CD4-positive, alpha-beta T cell treated with Interleukin-4 for 4 hours (primary cell): ENCODE data around the gene XXYLT1.

ENCODE experiments used
- DNase-seq: peaks from one replicate; pipeline ENCODE4 v3.0.0-alpha.2; 2020

The XXYLT1 gene

GRCh38 chr3:195071916-195072820, 198.8 kb downstream of the XXYLT1 start:
- no peak for DNase-seq

DNA sequence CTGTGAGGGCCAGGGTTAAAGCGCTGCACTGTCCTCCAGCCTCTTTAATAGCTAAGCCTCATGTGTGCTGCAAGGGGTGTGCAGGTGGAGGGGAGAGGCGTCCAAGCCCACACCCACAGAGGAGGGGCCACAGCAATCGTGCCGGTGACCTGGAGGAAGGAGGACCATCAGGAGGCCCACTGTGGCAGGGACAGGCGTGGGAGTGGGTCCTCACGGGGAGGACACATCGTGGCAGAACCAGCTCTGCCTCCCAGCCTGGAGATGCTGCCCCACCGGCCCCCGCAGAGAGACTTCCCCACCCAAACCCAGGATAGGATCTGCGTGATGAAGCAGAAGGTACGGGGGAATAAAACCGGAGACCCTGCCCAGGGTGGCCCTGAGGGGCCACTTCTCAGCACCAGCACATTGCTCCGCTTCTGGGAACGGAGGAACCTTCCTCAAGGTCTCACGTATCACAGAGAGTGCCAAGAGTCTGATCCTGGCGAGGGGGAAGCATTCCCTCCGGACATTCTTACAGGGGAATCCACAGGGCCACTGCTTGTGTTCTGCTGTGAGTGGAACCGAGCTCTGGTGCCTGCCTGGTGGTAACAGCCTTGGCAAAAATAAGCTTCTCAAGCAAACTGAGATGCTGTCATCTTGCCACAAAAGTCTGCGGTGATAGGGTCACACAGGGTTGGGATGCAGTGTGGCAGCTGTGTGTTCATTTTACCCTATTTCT, 199.8 kb downstream of the XXYLT1 start:
- no peak for DNase-seq

DNA sequence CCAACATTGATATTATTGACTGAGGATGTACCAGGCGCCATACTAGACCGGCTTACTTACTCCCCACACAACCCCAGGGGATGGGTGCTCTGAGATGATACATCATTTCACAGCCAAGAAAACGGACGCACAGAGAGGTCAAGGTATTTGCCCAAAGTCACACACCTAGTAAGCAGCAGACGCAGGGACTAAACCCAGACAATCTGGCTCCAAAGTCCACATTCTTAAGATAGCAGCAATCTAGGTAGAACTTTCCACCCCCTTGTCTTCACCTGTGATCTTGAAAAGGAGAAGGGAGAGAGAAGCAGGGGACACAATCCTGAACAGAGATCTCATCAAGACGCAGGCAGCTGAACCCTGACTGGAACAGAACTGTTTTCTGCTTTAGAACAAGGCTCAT, 200.6 kb downstream of the XXYLT1 start:
- DNase-seq = no peak

GRCh38 chr3:195069501-195070251, 201.3 kb downstream of the XXYLT1 start:
- DNase-seq = no peak

GRCh38 chr3:195068084-195069080, 202.6 kb downstream of the XXYLT1 start:
- DNase-seq = no peak

GRCh38 chr3:195066441-195066841, 204.5 kb downstream of the XXYLT1 start:
- no peak for DNase-seq

DNA sequence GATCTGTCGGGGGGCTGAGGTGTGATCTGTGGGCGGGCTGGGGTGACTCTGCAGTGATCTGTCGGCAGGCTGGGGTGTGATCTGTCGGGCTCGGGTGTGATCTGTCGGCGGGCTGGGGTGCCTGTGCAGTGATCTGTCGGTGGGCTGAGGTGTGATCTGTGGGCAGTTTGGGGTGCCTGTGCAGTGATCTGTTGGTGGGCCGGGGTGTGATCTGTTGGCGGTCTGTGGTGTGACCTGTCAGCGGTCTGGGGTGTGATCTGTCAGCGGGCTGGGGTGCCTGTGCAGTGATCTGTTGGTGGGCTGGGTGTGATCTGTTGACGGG, 205.1 kb downstream of the XXYLT1 start:
- DNase-seq = no peak

DNA sequence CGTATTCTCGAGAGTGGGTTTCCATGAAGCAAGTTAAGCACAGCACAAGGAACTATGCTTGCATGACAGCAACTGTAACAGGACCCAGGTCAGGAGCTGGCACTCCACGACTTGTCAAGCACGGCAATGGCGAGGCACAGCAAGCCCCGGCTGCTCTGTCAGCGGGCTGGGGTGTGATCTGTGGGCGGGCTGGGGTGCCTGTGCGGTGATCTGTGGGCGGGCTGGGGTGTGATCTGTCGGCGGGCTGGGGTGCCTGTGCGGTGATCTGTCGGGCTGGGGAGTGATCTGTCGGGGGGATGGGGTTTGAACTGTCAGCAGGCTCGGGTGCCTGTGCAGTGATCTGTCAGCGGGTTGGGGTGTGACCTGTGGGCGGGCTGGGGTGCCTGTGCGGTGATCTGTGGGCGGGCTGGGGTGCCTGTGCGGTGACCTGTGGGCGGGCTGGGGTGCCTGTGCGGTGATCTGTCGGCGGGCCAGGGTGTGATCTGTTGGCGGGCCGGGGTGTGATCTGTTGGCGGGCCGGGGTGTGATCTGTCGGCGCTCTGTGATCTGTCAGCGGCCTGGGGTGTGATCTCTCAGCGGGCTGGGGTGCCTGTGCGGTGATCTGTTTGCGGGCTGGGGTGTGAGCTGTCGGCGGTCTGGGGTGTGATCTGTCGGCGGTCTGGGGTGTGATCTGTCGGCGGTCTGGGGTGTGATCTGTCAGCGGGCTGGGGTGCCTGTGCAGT, 205.7 kb downstream of the XXYLT1 start:
- no peak for DNase-seq

GRCh38 chr3:195064300-195064931, 206.5 kb downstream of the XXYLT1 start:
- no peak for DNase-seq

DNA sequence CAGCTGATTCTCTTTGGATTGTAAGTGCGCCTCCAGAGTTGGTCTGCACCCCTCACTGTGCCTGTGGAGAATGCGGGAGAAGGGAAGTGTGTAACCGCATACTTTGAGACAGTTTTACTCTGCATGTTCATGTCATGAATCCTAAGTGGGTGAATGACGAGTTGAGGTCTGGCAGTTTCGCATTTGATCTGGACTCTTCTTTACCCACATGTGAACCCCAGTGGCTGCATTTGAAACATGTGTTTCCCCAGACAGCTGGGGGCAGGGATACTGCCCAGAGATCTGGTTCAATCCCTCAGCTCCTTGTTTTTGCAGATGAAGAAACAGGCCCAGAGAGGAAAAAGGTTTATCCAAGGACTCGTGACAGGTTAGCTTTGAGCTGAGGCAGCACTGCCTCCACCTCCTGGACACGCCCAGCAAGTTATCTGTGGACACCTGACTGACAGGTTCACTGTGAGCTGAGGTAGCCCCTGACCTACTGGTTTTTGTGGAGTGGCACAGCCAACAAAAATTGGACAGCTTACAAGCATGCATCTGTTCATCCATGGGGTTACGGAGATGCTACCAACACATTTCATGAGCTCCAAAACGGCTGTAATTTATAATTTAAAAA, 207.3 kb downstream of the XXYLT1 start:
- no peak for DNase-seq

DNA sequence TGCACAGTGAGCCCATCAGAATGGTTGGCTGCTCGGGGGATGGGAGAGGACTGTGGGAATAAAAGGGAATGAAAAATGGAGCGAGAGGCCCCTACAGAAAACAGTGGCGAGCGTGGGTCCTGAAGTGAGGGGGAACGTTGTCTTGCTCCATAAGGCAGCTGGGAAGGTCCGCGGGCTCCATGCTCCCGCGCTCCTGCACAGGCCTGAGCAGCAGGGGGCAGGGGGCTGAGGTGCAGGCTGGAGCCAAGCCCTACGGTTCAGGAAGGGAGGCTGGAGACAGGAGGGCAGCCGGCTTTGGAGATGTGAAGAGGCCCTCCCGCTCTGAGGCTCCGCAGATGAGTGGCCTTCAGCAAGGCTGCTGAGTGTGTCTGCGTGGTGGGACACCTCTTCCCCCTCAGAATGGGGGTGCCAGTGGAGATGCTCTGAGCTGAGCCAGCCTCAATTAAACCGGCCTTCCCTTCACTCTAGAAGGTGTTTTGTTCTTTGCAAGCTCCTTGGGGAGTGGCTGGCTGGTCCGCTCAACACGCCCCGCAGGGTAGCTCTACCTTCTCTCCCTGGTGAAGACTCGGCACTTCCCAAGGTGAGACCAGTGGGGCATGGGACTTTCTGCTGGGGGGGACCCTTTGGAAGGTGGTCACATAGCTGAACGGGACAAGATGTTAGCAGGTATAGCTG, 208.0 kb downstream of the XXYLT1 start:
- DNase-seq = no peak

DNA sequence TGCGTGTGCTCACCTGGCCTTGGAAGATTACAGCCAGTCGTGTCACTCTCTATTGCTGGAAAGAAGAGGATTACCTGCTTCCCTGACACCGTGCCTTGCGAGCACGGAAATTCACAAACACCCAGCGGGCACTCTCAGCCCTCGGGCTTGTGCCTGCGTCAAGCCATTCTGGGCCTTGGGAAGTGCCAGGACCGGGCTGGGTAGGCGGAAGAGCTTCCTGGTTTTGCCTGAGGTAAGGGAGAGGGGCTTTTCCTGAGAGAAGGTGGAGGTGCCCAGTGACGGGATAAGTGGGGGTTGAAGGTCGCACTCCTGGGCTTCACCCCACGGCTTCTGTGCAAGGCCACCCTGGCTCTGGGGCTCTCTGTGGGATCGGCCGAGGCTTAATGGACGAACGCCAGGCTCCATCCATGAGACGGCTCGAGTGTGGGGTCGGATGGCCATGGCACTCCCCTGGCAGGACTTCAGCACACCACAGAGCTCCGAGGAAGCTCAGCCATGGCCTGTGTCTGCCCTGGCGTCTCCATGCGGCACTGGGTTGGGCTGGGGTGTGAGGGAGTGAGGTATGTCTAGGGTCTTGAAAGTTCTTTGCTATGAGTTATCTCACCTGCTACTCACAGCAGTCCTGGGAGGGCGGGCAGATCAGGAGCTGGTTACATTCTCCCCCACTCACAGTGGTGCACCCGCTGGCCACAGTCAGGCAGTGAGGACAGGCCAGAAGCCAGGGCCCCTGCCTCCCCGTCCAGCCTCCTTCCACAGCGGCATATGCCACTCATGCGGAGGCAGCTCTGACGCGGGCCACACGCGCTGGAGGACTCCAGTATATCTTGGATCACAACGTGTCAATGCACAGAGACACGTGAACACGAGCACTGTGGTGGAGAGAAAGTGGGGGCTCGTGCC, 209.0 kb downstream of the XXYLT1 start:
- no peak for DNase-seq

DNA sequence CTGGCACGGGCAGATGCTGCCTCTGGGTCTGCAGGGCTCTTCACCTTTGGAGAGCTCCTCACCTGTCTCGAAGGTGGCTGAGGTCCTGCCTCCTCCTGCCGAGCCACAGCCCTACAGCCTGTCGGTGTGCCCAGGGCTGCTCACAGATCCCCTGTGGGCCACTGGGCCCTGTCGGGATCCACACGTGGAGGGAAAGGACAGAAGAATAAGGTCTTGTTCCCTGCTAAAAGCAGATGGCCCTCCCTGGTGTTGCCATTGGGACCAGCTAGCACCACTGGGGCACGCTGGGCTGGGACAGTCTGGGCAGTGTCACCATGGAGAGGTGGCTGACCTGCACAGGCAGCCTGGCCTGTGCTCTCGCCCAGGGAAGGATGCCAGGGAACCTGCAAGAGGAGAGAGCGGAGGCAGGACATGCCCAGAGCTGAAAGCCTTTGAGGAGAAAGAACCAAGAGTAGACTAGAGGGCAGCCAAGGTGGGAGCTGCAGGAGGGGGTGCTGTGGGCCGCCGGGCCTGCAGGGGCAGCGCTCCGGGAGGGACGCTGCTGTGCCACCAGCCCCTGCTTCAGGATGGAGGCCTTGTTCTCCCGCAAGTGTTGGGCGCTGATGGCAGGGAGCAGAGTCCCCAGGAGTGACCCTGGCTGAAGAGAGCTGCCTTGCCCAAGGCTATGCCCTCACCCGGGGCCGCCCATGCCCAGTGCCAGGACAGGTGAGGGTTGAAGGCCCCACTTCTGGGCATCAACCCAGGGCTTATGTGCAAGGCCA, 210.2 kb downstream of the XXYLT1 start:
- no peak for DNase-seq

- no peak for DNase-seq
These were observed 210.8 kb downstream of the XXYLT1 start for GRCh38 chr3:195060217-195060481.

DNA sequence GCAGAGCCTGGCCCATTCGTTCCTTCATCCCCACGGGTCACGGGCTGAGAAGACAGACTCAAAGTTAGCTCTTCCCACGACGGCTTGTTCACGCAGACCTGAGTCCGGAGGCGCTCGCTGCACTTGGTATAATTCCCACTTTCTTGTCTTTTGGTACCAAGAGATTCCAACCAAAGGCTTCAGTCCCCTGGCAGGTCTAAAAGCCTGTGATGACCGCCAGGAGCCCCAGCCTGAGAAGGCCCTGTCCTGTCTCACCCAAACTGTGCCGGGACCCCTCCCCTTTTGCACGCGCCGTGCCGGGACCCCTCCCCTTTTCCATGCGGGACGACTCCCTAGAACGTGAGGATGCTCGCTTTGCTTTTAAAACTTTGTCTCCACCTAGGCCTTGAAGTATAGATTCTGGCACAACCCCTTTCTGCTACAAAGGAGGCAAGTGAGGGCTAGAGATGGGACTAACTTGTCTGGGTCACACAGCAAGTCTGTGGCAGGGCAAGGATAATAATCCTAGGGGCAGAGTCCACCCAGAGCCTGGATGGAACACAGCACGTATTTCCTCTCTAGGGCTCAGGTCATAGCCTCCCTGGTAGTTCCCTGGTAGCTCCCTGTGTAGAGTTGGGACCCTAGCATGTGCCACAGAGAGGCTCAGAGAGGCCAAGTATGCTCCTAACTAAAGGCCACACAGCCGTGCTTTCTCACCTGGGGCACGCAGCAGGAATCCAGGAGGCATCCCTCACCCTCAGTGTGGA, 211.3 kb downstream of the XXYLT1 start:
- DNase-seq = no peak

GRCh38 chr3:195059006-195059350, 212.0 kb downstream of the XXYLT1 start:
- DNase-seq = no peak

GRCh38 chr3:195058336-195059005, 212.5 kb downstream of the XXYLT1 start:
- DNase-seq = no peak
